GM10266 (cell line): ENCODE results near the gene CHAMP1.

Experiments used
- DNase-seq: peaks from one replicate; pipeline ENCODE4 v3.0.0; 2012; ENCODE audit errors: extremely low spot score
- CTCF ChIP-seq: IDR thresholded peaks from 2 replicates; pipeline ENCODE4 v1.5.1; 2012; ENCODE audit warnings: mild to moderate bottlenecking, low read depth; ENCODE audit not compliant: control insufficient read depth, insufficient read depth; ENCODE audit errors: missing control alignments

CHAMP1 gene

GRCh38 chr13:114311387-114311786, 2.9 kb upstream of the CHAMP1 start:
- DNase-seq: no peak
- no peak for TF ChIP-seq CTCF

GRCh38 chr13:114311908-114312307, 2.4 kb upstream of the CHAMP1 start:
- TF ChIP-seq CTCF: no peak
- no peak for DNase-seq

- DNase-seq: peak; percentile 69
- TF ChIP-seq CTCF: no peak
Measured at GRCh38 chr13:114313061-114313860, 1.0 kb upstream of the CHAMP1 start.

- DNase-seq: no peak
- no peak for TF ChIP-seq CTCF
Measured at GRCh38 chr13:114315074-114315785, 927 bp downstream of the CHAMP1 start.

GRCh38 chr13:114318624-114319023, 4.3 kb downstream of the CHAMP1 start:
- TF ChIP-seq CTCF: no peak
- no peak for DNase-seq

- DNase-seq: no peak
- no peak for TF ChIP-seq CTCF
Measured at GRCh38 chr13:114319441-114319913, 5.2 kb downstream of the CHAMP1 start.

- TF ChIP-seq CTCF: no peak
- no peak for DNase-seq
Measured at GRCh38 chr13:114320065-114320464, 5.8 kb downstream of the CHAMP1 start.
